Fibroblast of mammary gland (primary cell): Measurements from ENCODE around the gene LSS.

Experiments
- DNase-seq: peaks from one replicate; pipeline ENCODE4 v3.0.0-alpha.2; 2010; ENCODE audit warnings: low read depth
- H3K4me3 ChIP-seq: 2 replicates; pipeline ENCODE4 v1.5.1; 2011; ENCODE audit warnings: low read depth, mild to moderate bottlenecking, low read length, moderate library complexity; ENCODE audit not compliant: control insufficient read depth
- CTCF ChIP-seq: conservative IDR thresholded peaks from 2 replicates; pipeline ENCODE4 v1.5.1; 2011; ENCODE audit warnings: low read depth, low read length, inconsistent platforms; ENCODE audit not compliant: control insufficient read depth, insufficient read depth

The LSS gene

GRCh38 chr21:46163380-46163779 is 65.2 kb downstream of the LSS start:
- H3K4me3 ChIP-seq: no peak overlapping the region
- TF ChIP-seq CTCF: no peak
- DNase-seq: no peak

- DNase-seq: no peak
- TF ChIP-seq CTCF: no peak
- H3K4me3 ChIP-seq: no peak overlapping the region
Observed at GRCh38 chr21:46161633-46162592, 66.7 kb downstream of the LSS start.

- H3K4me3 ChIP-seq: no peak overlapping the region
- no peak for DNase-seq
- TF ChIP-seq CTCF: no peak
Observed at GRCh38 chr21:46160907-46161632, 67.5 kb downstream of the LSS start.

GRCh38 chr21:46160657-46160906 is 68.0 kb downstream of the LSS start:
- DNase-seq: no peak
- no peak overlapping the region for H3K4me3 ChIP-seq
- no peak for TF ChIP-seq CTCF

- no peak for DNase-seq
- TF ChIP-seq CTCF: no peak
- no peak overlapping the region for H3K4me3 ChIP-seq
Observed at GRCh38 chr21:46159841-46160656, 68.5 kb downstream of the LSS start.

GRCh38 chr21:46159390-46159789 is 69.2 kb downstream of the LSS start:
- TF ChIP-seq CTCF: no peak
- no peak overlapping the region for H3K4me3 ChIP-seq
- no peak for DNase-seq
